SIG-M5 (cell line): ENCODE results near the gene SNX18.

Experiments used
- DNase-seq: peaks from one replicate; lab custom pipeline; 2025; lab: John Stamatoyannopoulos, UW

SNX18 gene

DNA sequence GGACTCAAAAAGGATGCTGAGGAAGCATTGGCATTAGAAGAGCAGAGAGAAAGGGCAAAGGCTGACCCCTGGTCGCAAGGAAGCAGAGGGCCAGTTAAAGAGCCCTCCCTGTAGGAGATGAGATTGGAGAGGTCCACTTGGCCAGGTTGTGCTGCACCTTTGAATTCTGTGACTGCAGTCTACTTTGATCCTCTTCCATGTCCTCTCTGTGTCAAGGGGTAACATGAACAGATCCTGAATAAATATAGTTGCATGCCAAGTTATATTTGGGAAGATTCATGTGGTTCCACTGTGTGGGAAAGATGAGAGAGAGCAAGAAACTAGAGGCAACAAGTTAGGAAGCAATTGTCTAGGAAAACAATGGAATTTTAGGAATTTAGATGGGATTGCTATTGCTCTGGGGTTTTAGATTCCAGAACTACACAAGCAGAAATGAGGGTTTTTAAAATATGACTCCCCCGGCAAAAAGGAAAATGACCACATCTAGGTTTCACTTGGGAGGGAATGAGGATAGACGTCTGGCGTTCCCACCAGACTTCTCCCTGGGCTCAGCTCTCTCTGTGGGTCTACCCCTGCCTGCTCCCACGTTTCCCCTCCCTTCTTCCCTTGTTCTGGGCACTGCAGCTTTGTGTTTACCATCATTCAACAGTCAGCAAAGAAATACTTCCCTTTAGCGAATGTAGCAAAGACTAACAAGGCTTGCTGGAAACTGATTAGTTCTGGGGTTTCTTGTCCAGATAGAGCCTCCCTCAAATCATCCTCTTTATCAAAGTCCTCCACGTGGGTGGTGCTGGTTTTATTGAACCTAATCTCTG, 63.6 kb downstream of the SNX18 start:
- DNase-seq: no peak

DNA sequence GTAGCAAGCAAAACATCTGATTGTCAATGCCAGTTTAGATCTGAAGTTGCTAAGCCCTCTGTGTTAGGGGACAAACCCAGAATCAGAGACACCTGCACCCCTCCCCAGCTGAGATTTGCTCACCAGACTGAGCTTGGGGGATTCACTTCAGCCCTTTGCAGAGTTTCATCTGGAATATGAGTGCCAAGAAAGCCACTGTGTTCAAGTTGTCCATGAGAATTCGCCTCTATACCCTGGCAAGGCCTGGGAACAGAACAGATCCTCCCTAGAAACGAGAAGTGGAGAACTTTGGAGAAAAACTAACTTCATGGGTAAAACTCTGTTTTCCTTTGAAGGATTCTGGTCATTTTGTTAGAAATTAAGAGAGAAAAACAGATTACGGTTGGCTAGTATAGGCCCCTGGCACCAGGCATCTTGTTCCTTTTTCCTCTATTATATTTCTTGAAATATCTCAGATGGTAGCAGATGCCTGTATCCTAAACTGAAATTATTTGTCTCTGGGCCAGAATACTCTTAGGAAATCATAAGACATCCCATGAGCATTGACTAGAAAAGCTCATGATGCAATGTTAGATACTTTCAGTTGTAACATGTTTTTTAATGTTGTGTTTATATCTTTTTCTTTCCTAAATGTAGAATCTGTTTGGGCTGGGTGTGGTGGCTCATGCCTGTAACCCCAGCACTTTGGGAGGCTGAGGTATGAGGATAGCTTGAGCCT, 64.4 kb downstream of the SNX18 start:
- no peak for DNase-seq

- no peak for DNase-seq
These were observed 68.8 kb downstream of the SNX18 start for GRCh38 chr5:54586336-54586735.

GRCh38 chr5:54589786-54590185, 72.2 kb downstream of the SNX18 start:
- no peak for DNase-seq

DNA sequence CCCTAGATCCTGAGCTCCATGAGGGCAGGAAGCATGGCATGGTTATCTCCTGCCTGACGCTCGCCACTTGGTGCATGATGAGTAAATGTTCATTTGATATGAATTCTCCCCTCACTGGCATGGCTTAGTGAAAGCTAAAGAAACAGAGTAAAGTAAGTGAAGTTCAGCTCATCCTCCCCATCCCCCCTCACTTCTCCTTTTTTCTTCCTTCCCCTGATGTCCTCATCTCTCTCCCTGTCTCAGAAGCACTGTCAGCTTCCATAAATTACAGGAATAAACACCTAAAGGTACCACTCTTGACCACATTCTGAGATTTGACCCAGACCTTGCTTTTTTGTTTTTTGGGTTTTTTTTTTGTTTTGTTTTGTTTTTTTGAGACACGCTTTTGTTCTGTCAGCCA, 73.3 kb downstream of the SNX18 start:
- no peak for DNase-seq

DNA sequence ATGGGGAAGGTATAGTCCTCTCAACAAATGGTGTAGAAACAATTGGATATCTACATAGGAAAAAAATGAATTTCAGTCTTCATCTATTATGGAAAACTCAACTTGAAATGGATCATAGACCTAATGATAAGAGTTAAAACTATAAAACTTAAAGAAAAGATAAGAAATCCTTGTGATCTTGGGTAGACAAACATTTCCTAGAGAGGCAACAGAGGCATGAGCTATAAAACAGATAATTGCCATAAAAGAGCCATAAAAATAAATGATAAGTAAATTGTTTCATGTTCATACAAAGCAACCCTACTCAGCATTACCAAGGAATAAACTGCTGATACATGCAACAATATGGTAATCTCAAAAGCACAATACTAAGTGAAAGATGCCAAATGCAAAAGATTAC, 76.2 kb downstream of the SNX18 start:
- no peak for DNase-seq

DNA sequence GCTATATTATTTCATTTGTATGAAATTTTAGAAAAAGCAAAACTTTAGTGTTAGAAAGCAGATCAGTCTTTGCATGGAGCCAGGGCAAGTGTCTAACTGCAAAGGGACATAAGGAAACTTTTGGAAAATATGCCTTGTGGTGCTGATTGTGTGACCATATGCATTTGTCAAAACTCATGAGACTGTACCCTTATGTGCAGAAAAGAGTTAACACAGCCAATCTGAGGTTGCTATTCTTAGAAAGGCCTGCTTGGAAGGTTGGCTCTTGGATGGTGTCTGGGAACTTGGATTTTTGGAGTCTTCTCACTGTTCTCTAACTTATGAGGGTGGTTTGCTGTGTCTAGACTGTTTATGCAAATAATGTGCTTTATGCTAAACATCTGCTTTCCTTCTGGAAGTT, 76.6 kb downstream of the SNX18 start:
- DNase-seq: no peak

DNA sequence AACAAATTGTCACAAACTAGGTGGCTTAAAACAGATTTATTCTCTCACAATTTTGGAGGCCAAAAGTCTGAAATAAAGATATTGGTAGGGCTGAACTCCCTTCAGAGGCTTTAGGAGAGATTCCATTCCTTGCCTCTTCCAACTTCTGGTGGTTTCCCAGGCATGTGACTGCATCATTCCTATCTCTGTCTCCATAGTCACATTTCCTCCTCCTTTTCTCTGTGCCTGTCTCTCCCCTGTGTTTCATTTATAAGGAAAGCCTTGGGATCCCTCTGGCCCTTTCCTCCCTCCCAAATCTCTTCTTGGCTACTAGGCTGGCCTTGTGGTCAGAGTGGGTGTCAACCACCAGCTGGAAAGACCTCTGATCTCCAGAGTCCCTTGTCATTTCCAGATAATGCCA, 78.2 kb downstream of the SNX18 start:
- no peak for DNase-seq
